ENCODE results near the gene PDSS1. TPM values are rescaled to one million over a fixed set of nuclear protein-coding genes. Genes with fewer than 3 reads are reported as not detected.

Gene PDSS1
- total and polyA plus RNA-seq, 2 of the 4 experiments (the other 2 are of a cell fraction), result 9.7 to 13.2 TPM

- in situ Hi-C loops (cut with MboI; ENCODE audit: low sequenced_read_pairs) (no loop called here), intact Hi-C loops (cut with micrococcal nuclease) (no loop called here), dilution Hi-C loops (cut with HindIII; ENCODE audit: low sequenced_read_pairs, unreplicated experiment) (no loop called here)
- TF ChIP-seq MAFK (IDR thresholded peaks at IDR 0.05; ENCODE audit: low read depth, low read length) (no peak), RFX5 (IDR thresholded peaks at IDR 0.05; ENCODE audit: low read depth, low read length) (no peak), CHD1 (IDR thresholded peaks at IDR 0.05; ENCODE audit: low read depth, low read length) (no peak), USF2 (IDR thresholded peaks at IDR 0.05; ENCODE audit: low read depth, low read length) (no peak), SMC3 (IDR thresholded peaks at IDR 0.05; ENCODE audit: low read depth, low read length) (no peak), RCOR1 (IDR thresholded peaks at IDR 0.05; ENCODE audit: insufficient replicate concordance, low read length) (no peak), MAZ (IDR thresholded peaks at IDR 0.05; ENCODE audit: borderline replicate concordance, low read depth, low read length) (no peak), CEBPB (IDR thresholded peaks at IDR 0.05; ENCODE audit: low read depth, low read length) (no peak), BHLHE40 (IDR thresholded peaks at IDR 0.05; ENCODE audit: low read depth, low read length) (no peak), MXI1 (IDR thresholded peaks at IDR 0.05; ENCODE audit: borderline replicate concordance, low read depth, low read length) (no peak), POLR2A (IDR thresholded peaks at IDR 0.05; ENCODE audit: low read depth, low read length) (no peak), NFE2L2 (IDR thresholded peaks at IDR 0.05; ENCODE audit: low read depth, low read length) (no peak)
- no peak overlapping the region for H3K9ac ChIP-seq (ENCODE audit: low read depth, low read length)
- no peak overlapping the region for H3K4me3 ChIP-seq (ENCODE audit: insufficient read depth, low read depth, low read length)
- no peak overlapping the region for H4K5ac ChIP-seq (ENCODE audit: low read depth, low read length)
- no peak overlapping the region for H4K91ac ChIP-seq (ENCODE audit: insufficient read depth, low read depth, low read length)
- H3K4ac ChIP-seq (ENCODE audit: low read depth, low read length), result no peak overlapping the region
- no peak overlapping the region for H3K18ac ChIP-seq (ENCODE audit: low read depth, low read length)
- H2BK5ac ChIP-seq (ENCODE audit: low read depth, low read length, poor library complexity, severe bottlenecking), result no peak overlapping the region
- ATAC-seq (ENCODE audit: low read depth), result no peak
- POLR2A ChIA-PET (ENCODE audit: unreplicated experiment), result no interaction called here
- no peaks in the 10 kb centered on the region for H3K4me1 ChIP-seq (ENCODE audit: control insufficient read depth, insufficient read depth, low read length)
- H3K9me1 ChIP-seq (ENCODE audit: insufficient read depth, low read length), result no peaks in the 10 kb centered on the region
- no peak for DNase-seq
- CTCF ChIA-PET, result no interaction called here
- no peaks in the 10 kb centered on the region for H3K9me3 ChIP-seq (ENCODE audit: control insufficient read depth, insufficient read depth, low read length)
- H3K27ac ChIP-seq (ENCODE audit: insufficient read depth, low read length), result no peak overlapping the region
- H3K79me1 ChIP-seq (ENCODE audit: low read depth in 1 of 2, low read length in 2 of 2), result no peaks in the 10 kb centered on the region
- H2AFZ ChIP-seq (replicated peaks; ENCODE audit: low read length, poor library complexity), result no peak overlapping the region
- no peak overlapping the region for H3K4me2 ChIP-seq (ENCODE audit: low read depth, low read length)
- no peaks in the 10 kb centered on the region for H3K36me3 ChIP-seq (ENCODE audit: control insufficient read depth, insufficient read depth, low read length)
- no peak overlapping the region for H2AK9ac ChIP-seq (replicated peaks; ENCODE audit: low read depth, low read length, poor library complexity)
- H3K23ac ChIP-seq (ENCODE audit: low read depth, low read length), result no peak overlapping the region
- H3K56ac ChIP-seq (ENCODE audit: extremely low read depth, insufficient read depth, low read length), result no peak overlapping the region
- H3K14ac ChIP-seq (replicated peaks; ENCODE audit: low read depth, low read length), result no peak overlapping the region
- H3K27me3 ChIP-seq (ENCODE audit: control insufficient read depth, insufficient read depth, low read length), result no peaks in the 10 kb centered on the region
- no peak overlapping the region for H2AK5ac ChIP-seq (ENCODE audit: low read depth, low read length)
- H2BK20ac ChIP-seq (ENCODE audit: low read depth, low read length), result no peak overlapping the region
- no peaks in the 10 kb centered on the region for H4K20me1 ChIP-seq (ENCODE audit: insufficient read depth, low read length)
- BruUV-seq (replicated peaks), result no TSS peak
- WGBS, 2 experiments (ENCODE audit: extremely low coverage in 2 of 2, insufficient read length in 1 of 2), result no CpG with 5 or more reads among the region's 4 CpGs
- H2BK120ac ChIP-seq (ENCODE audit: low read depth, low read length), result no peak overlapping the region
- H4K8ac ChIP-seq (ENCODE audit: low read depth in 2 of 2, low read length in 2 of 2), result no peak overlapping the region
- no peak overlapping the region for H2BK15ac ChIP-seq (ENCODE audit: low read depth, low read length)
These were observed 8.1 kb upstream of the PDSS1 start for GRCh38 chr10:26689399-26689798.
